H1 (cell line): ENCODE results near the gene IL27RA. TPM values are rescaled to one million over a fixed set of nuclear protein-coding genes. Genes with fewer than 3 reads are reported as not detected.

Experiments used
- CTCF ChIA-PET: fragments of 300-600 bp; sonication (Branson Sonifier 250); formaldehyde crosslinking; loops from one replicate; lab custom pipeline; 2021; ENCODE audit not compliant: partially characterized antibody; lab: Charles Lee
- POLR2A ChIA-PET: fragments of 300-600 bp; sonication (Branson Sonifier 250); formaldehyde crosslinking; loops from one replicate; lab custom pipeline; 2021; ENCODE audit warnings: inconsistent platforms; ENCODE audit not compliant: partially characterized antibody; lab: Charles Lee
- DNase-seq, 2 experiments: peaks; one replicate each; pipeline versions ENCODE4 v3.0.0 to v3.0.0-alpha.2; 2010 to 2022; ENCODE audit warnings: low spot score in 2 of 2, low read depth in 1 of 2, mixed read lengths in 1 of 2
- FAIRE-seq: peaks from 2 replicates; lab custom pipeline; 2011; peaks lifted over from hg19 to GRCh38; lab: Jason Lieb, UNC
- H2AFZ ChIP-seq: 2 replicates; pipeline ENCODE4 v1.8.1; 2012; ENCODE audit warnings: low read length, inconsistent platforms
- H2AK5ac ChIP-seq: 2 replicates; pipeline ENCODE4 v1.6.1; 2013; ENCODE audit warnings: low read depth, low read length
- H2BK120ac ChIP-seq: replicated peaks from 2 replicates; pipeline ENCODE3; 2013; ENCODE audit warnings: low read depth, low read length, inconsistent platforms
- H2BK12ac ChIP-seq: 2 replicates; pipeline ENCODE4 v1.6.1; 2013; ENCODE audit warnings: low read depth, low read length
- H2BK15ac ChIP-seq: 2 replicates; pipeline ENCODE4 v1.6.1; 2013; ENCODE audit warnings: low read length
- H2BK20ac ChIP-seq: 2 replicates; pipeline ENCODE4 v1.6.1; 2013; ENCODE audit warnings: low read length
- H2BK5ac ChIP-seq: 2 replicates; pipeline ENCODE4 v1.6.1; 2013; ENCODE audit warnings: low read depth, low read length
- H3K14ac ChIP-seq: 2 replicates; pipeline ENCODE4 v1.6.1; 2013; ENCODE audit warnings: inconsistent platforms; ENCODE audit not compliant: insufficient read length
- H3K18ac ChIP-seq: 2 replicates; pipeline ENCODE4 v1.6.1; 2013; ENCODE audit warnings: low read length; ENCODE audit errors: extremely low read depth
- H3K23ac ChIP-seq: 2 replicates; pipeline ENCODE4 v1.6.1; 2013; ENCODE audit warnings: inconsistent platforms; ENCODE audit not compliant: insufficient read length
- H3K23me2 ChIP-seq: 2 replicates; pipeline ENCODE4 v1.6.1; 2013; ENCODE audit warnings: low read depth, low read length
- H3K27ac ChIP-seq: 2 replicates; pipeline ENCODE4 v1.6.1; 2011; ENCODE audit warnings: low read depth, low read length, inconsistent platforms
- H3K27me3 ChIP-seq, 4 experiments: replicated peaks in 1 of 4; 1 replicate in 1 of 4; 2 replicates in 3 of 4; pipeline versions ENCODE4 v1.6.1 to v1.8.1; 2011 to 2013; ENCODE audit warnings: low read length in 3 of 4, mild to moderate bottlenecking in 3 of 4, inconsistent platforms in 2 of 4, mixed read lengths in 2 of 4, moderate library complexity in 1 of 4; ENCODE audit not compliant: control insufficient read depth in 3 of 4, insufficient read depth in 3 of 4; ENCODE audit errors: extremely low read depth in 1 of 4
- H3K36me3 ChIP-seq, 4 experiments: 2 replicates each; pipeline versions ENCODE4 v1.6.1 to v1.8.1; 2011 to 2013; ENCODE audit warnings: mild to moderate bottlenecking in 4 of 4, low read length in 3 of 4, moderate library complexity in 2 of 4, control low read depth in 1 of 4, inconsistent platforms in 1 of 4; ENCODE audit not compliant: insufficient read depth in 4 of 4, control insufficient read depth in 2 of 4
- H3K4ac ChIP-seq: replicated peaks from 2 replicates; pipeline ENCODE3; 2013; ENCODE audit warnings: low read length, low read depth, mixed read lengths, inconsistent platforms; ENCODE audit not compliant: insufficient read length
- H3K4me1 ChIP-seq, 4 experiments: replicated peaks in 1 of 4; 1 replicate in 1 of 4; 2 replicates in 3 of 4; pipeline versions ENCODE4 v1.6.1 to v1.8.1; 2011 to 2013; ENCODE audit warnings: low read length in 3 of 4, inconsistent platforms in 2 of 4, mixed read lengths in 1 of 4; ENCODE audit not compliant: insufficient read depth in 4 of 4, control insufficient read depth in 3 of 4
- H3K4me2 ChIP-seq, 2 experiments: 2 replicates each; pipeline versions ENCODE4 v1.6.1 to v1.8.1; 2011 to 2013; ENCODE audit warnings: low read depth in 2 of 2, low read length in 2 of 2, control low read depth in 1 of 2, inconsistent platforms in 1 of 2, mild to moderate bottlenecking in 1 of 2; ENCODE audit not compliant: insufficient read depth in 1 of 2
- H3K4me3 ChIP-seq, 4 experiments: fragments of 200-600, 300-600 bp in 1 of 4; sonication (generic), shearing (Covaris generic), sonication (Bioruptor Twin) in 1 of 4; 2 replicates each; pipeline versions ENCODE4 v1.5.1 to v1.8.1; 2011 to 2016; ENCODE audit warnings: low read length in 4 of 4, low read depth in 3 of 4, control low read depth in 2 of 4, inconsistent platforms in 2 of 4, mild to moderate bottlenecking in 2 of 4, mixed read lengths in 1 of 4, moderate library complexity in 1 of 4; ENCODE audit not compliant: insufficient read depth in 2 of 4; ENCODE audit errors: extremely low read depth in 1 of 4
- H3K56ac ChIP-seq: replicated peaks from 2 replicates; pipeline ENCODE3; 2013; ENCODE audit warnings: low read depth, mild to moderate bottlenecking, mixed read lengths, low read length, inconsistent platforms; ENCODE audit not compliant: insufficient read length
- H3K79me1 ChIP-seq: 2 replicates; pipeline ENCODE4 v1.6.1; 2013; ENCODE audit warnings: low read depth, low read length, control low read depth
- H3K79me2 ChIP-seq, 2 experiments: 2 replicates each; pipeline versions ENCODE4 v1.6.1 to v1.8.1; 2012 to 2013; ENCODE audit warnings: low read length in 2 of 2, mild to moderate bottlenecking in 2 of 2, inconsistent platforms in 1 of 2; ENCODE audit not compliant: insufficient read depth in 2 of 2, control insufficient read depth in 1 of 2
- H3K9ac ChIP-seq, 4 experiments: replicated peaks in 1 of 4; 1 replicate in 1 of 4; 2 replicates in 3 of 4; pipeline versions ENCODE4 v1.6.1 to v1.8.1; 2011 to 2013; ENCODE audit warnings: low read depth in 3 of 4, low read length in 3 of 4, control low read depth in 2 of 4, mild to moderate bottlenecking in 2 of 4, moderate library complexity in 2 of 4, inconsistent platforms in 1 of 4; ENCODE audit errors: extremely low read depth in 1 of 4
- H3K9me3 ChIP-seq, 2 experiments: 2 replicates each; pipeline versions ENCODE4 v1.6.1 to v1.8.1; 2012 to 2013; ENCODE audit warnings: mild to moderate bottlenecking in 2 of 2, moderate library complexity in 2 of 2, control low read depth in 1 of 2, inconsistent platforms in 1 of 2, low read depth in 1 of 2, low read length in 1 of 2, mixed read lengths in 1 of 2; ENCODE audit not compliant: insufficient read depth in 2 of 2
- H4K20me1 ChIP-seq, 2 experiments: replicated peaks in 1 of 2; 2 replicates each; pipeline versions ENCODE3 to v1.8.1; 2011 to 2013; ENCODE audit warnings: inconsistent platforms in 2 of 2, low read length in 2 of 2, mild to moderate bottlenecking in 1 of 2; ENCODE audit not compliant: insufficient read depth in 2 of 2, control insufficient read depth in 1 of 2
- H4K5ac ChIP-seq: 2 replicates; pipeline ENCODE4 v1.6.1; 2013; ENCODE audit warnings: low read length, low read depth, mixed read lengths, inconsistent platforms; ENCODE audit not compliant: insufficient read length
- H4K8ac ChIP-seq: 2 replicates; pipeline ENCODE4 v1.8.0; 2013; ENCODE audit warnings: mild to moderate bottlenecking, moderate library complexity, low read length, inconsistent platforms; ENCODE audit not compliant: insufficient read depth; ENCODE audit errors: extremely low read depth
- H4K91ac ChIP-seq: replicated peaks from 2 replicates; pipeline ENCODE3; 2013; ENCODE audit warnings: low read length, mixed read lengths, inconsistent platforms; ENCODE audit not compliant: insufficient read length
- CBX8 ChIP-seq: fragments of 300-800, 300-1000 bp; sonication (generic); IDR thresholded peaks from 2 replicates; pipeline ENCODE4 v1.7.1; 2016; ENCODE audit warnings: low read depth, low read length, borderline replicate concordance
- CREB1 ChIP-seq: IDR thresholded peaks from 2 replicates; pipeline ENCODE4 v1.6.1; 2012; ENCODE audit warnings: inconsistent platforms
- CTBP2 ChIP-seq: IDR thresholded peaks from 2 replicates; pipeline ENCODE4 v1.7.0; 2011; ENCODE audit warnings: borderline replicate concordance, mild to moderate bottlenecking, moderate library complexity, mixed read lengths, low read length; ENCODE audit not compliant: insufficient read depth, insufficient read length
- FOSL1 ChIP-seq: IDR thresholded peaks from 2 replicates; pipeline ENCODE4 v1.6.1; 2011; ENCODE audit warnings: mild to moderate bottlenecking, low read depth, low read length, moderate library complexity; ENCODE audit not compliant: insufficient read depth
- HDAC2 ChIP-seq, 2 experiments: fragments of 300-600 bp in 1 of 2; sonication (generic) in 1 of 2; IDR thresholded peaks; 2 replicates each; pipeline ENCODE4 v1.6.1; 2011 to 2012; ENCODE audit warnings: low read depth in 2 of 2, low read length in 2 of 2, mild to moderate bottlenecking in 2 of 2, moderate library complexity in 2 of 2, borderline replicate concordance in 1 of 2, inconsistent platforms in 1 of 2
- JUND ChIP-seq: IDR thresholded peaks from 2 replicates; pipeline ENCODE4 v1.6.1; 2011; ENCODE audit warnings: mild to moderate bottlenecking, improper control_type of control experiment, low read length
- SIN3A ChIP-seq, 2 experiments: IDR thresholded peaks in 1 of 2; conservative IDR thresholded peaks in 1 of 2; 2 replicates each; pipeline ENCODE4 v1.6.1; 2011 to 2012; ENCODE audit warnings: low read length in 2 of 2, improper control_type of control experiment in 1 of 2, low read depth in 1 of 2, mild to moderate bottlenecking in 1 of 2
- SIX5 ChIP-seq: IDR thresholded peaks from 2 replicates; pipeline ENCODE4 v1.6.1; 2011; ENCODE audit warnings: mild to moderate bottlenecking, low read depth, low read length
- SP2 ChIP-seq: IDR thresholded peaks from 2 replicates; pipeline ENCODE4 v1.6.1; 2012; ENCODE audit warnings: mild to moderate bottlenecking, low read length, inconsistent platforms
- SUZ12 ChIP-seq: fragments of 200-600 bp; sonication (generic); IDR thresholded peaks from 2 replicates; pipeline ENCODE4 v1.6.1; 2012; ENCODE audit warnings: mild to moderate bottlenecking, inconsistent platforms, low read length, moderate library complexity, mixed read lengths
- TCF12 ChIP-seq: IDR thresholded peaks from 2 replicates; pipeline ENCODE4 v1.6.1; 2011; ENCODE audit warnings: low read depth, mild to moderate bottlenecking, low read length
- WGBS, 2 experiments: shearing (Covaris generic) in 1 of 2; methylation state at CpG; one replicate each; pipeline versions ENCODE4 v1.1.6 to v1.1.7; 2013 to 2015; ENCODE audit warnings: low lambda C conversion rate in 2 of 2, mixed read lengths in 2 of 2, inconsistent platforms in 1 of 2, low coverage in 1 of 2, missing lambda C conversion rate in 1 of 2; ENCODE audit not compliant: insufficient replicate concordance in 2 of 2, insufficient coverage in 1 of 2, insufficient read length in 1 of 2; ENCODE audit errors: extremely low coverage in 1 of 2, missing lambda C conversion rate in 1 of 2; 5-methylcytosine and 5-hydroxymethylcytosine counted together
- polyA plus RNA-seq, 7 experiments: library from polyadenylated mRNA; depleted of rRNA in 3 of 7; stranded (reverse) in 5 of 7; unstranded in 2 of 7; fragments of >200 nt in 5 of 7; fragments of 200-250 nt in 2 of 7; gene quantifications; 1 replicate in 5 of 7; 2 replicates in 1 of 7; 4 replicates in 1 of 7; pipeline versions ENCODE4 v1.2.1 to v1.2.3, GENCODE V29; 2011 to 2013; ENCODE audit warnings: missing spikeins in 2 of 7, mixed read lengths in 2 of 7
- total RNA-seq: library from RNA; stranded (reverse); fragmentation: NEBNext Ultra II Directional; extraction: Animal tissue kit (Norgen Biotek cat#: 25700); gene quantifications from 2 replicates; pipeline ENCODE4 v1.2.1, GENCODE V29; 2021

The IL27RA gene
- total and polyA plus RNA-seq, 2 of the 8 experiments (the other 6 are each of a cell fraction or from before 2014, with no cell fraction given), result 9.9 to 14.7 TPM

- Histone ChIP-seq H3K4me2 (no peak overlapping the region; a peak in 1 of 4 replicates), H3K9me3 (no peaks in the 10 kb centered on the region), H3K18ac (no peak overlapping the region), H3K4ac (no peak overlapping the region), H4K5ac (no peak overlapping the region), H3K9ac (no peak overlapping the region), H2BK15ac (no peak overlapping the region), H3K36me3 (no peaks in the 10 kb centered on the region; a peak in 1 of 8 replicates), H3K27me3 (no peaks in the 10 kb centered on the region), H2BK120ac (no peak overlapping the region), H3K27ac (no peak overlapping the region), H3K79me2 (no peaks in the 10 kb centered on the region; a peak in 1 of 4 replicates), H3K14ac (no peak overlapping the region), H4K91ac (no peak overlapping the region), H3K23me2 (no peaks in the 10 kb centered on the region), H2BK5ac (0 out of 2 replicates have a peak overlapping the region, but pooled peaks have one; percentile 16), H3K4me1 (peaks cover 0 to 31% (median 26%) of the 10 kb centered on the region in 4 experiments; a peak in 6 of 7 replicates), H4K20me1 (peaks cover 0 to 3% of the 10 kb centered on the region in 2 experiments), H3K4me3 (no peak overlapping the region), H3K56ac (no peak overlapping the region), H2AFZ (no peak overlapping the region), H3K23ac (no peak overlapping the region), H4K8ac (no peak overlapping the region), H2AK5ac (no peak overlapping the region), H3K79me1 (no peaks in the 10 kb centered on the region; the same call in 1 of the 2 replicates), H2BK12ac (0 out of 2 replicates have a peak overlapping the region, but pooled peaks have one; percentile 9), H2BK20ac (no peak overlapping the region)
- FAIRE-seq (no peak), DNase-seq (no peak)
- 90% methylated on average over 8 of the region's 8 CpGs; no CpG with 5 or more reads in 1 of the 2 experiments for WGBS, 2 experiments
- ChIA-PET CTCF (interaction anchor here (0.5 to 2.7 kb wide), 7 partner anchors 9 to 109 kb away, joined by 3 to 13 read pairs (median 5); partner anchors contain the start of gene IL27RA), POLR2A (interaction anchor here (0.9 to 3.5 kb wide), 6 partner anchors 10 to 40 kb away, joined by 3 to 15 read pairs (median 10); partner anchors contain the start of genes DCAF15 and RFX1)
- TF ChIP-seq SUZ12, result no peak
- TF ChIP-seq CTBP2, result no peak
- TF ChIP-seq SP2, result no peak
- no peak for TF ChIP-seq FOSL1
- TF ChIP-seq CREB1, result no peak
- no peak for TF ChIP-seq CBX8
- no peak for TF ChIP-seq TCF12
- no peak for TF ChIP-seq JUND
- TF ChIP-seq SIX5, result no peak
- no peak for TF ChIP-seq SIN3A (conservative IDR thresholded peaks at IDR 0.05 in 1 of 2, IDR thresholded peaks at IDR 0.05 in 1 of 2; ENCODE audit: low read depth in 1 of 2, low read length in 2 of 2)
- TF ChIP-seq HDAC2 (IDR thresholded peaks at IDR 0.05; ENCODE audit: borderline replicate concordance in 1 of 2, low read depth in 2 of 2, low read length in 2 of 2), result no peak
These were observed 41.5 kb upstream of the IL27RA start for GRCh38 chr19:13990085-13990484.
